ENCODE results near the gene LMBR1. TPM values are rescaled to one million over a fixed set of nuclear protein-coding genes. Genes with fewer than 3 reads are reported as not detected.

The LMBR1 gene
- total RNA-seq, 2 donors from 2014 or later: 38.7 to 48.0 TPM

DNA sequence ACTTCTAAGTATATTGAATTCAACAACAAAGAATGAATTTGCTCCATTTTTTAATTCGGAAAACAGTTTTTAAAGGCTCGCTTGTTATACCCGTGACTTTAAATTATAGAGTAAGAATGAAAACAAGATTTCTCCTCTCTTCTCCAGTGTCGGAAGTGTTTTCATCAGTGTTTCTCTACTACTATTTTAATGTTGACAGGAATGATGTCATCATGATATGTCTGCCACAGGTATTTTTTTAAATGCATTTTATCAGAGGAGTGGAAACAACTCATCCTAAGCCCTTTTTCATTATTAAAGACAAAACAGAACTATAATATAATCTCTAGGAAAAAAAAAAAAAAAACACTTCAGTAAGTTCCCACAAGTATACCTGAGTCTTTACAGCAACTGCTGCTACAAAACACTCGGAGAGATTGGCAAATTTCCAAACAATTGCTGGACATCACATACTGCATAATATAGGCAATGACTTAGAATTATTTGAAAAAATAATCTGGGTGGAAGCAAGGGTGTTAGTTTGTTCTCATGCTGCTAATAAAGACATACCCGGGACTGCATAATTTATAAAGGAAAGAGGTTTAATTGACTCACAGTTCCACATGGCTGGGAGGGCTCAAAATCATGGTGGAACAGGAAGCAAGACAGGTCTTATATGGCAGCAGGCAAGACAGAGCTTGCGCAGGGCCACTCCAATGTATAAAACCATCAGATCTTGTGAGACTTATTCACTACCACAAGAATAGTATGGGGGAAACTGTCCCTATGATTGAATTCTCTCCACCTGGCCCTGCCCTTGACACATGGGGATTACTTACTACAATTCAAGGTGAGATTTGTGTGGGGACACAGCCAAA is 257.2 kb downstream of the LMBR1 start:
- Mint-ChIP-seq H3K27ac (no peak overlapping the region), H3K4me3 (no peak overlapping the region), H3K27me3 (no peaks in the 10 kb centered on the region), H3K4me1 (peaks cover 5% of the 10 kb centered on the region), H3K9me3 (no peaks in the 10 kb centered on the region), H3K36me3 (ENCODE audit: low read depth) (peaks cover 10% of the 10 kb centered on the region)
- no peak for ATAC-seq (replicated peaks)

DNA sequence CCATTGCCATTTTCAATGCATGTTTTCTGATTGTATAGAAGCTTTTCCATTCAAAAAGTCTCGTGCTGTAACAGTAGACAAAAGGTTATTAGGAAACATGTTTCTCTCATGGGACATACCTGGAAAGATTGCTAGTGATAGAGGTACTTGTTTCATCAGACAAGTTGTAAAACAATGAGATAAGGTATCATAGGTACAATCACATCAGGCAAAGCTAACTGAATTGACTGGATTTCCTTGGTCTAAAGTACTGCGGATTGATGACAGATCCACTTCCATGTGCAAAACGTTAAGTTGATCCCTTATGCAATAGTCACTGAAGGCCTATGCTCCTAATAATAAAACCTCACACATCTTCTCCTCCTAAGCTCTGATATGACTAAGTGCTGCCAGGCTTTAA is 258.9 kb downstream of the LMBR1 start:
- H3K4me1 Mint-ChIP-seq: no peaks in the 10 kb centered on the region
- H3K9me3 Mint-ChIP-seq: no peaks in the 10 kb centered on the region
- no peaks in the 10 kb centered on the region for H3K27me3 Mint-ChIP-seq
- no peak overlapping the region for H3K27ac Mint-ChIP-seq
- H3K4me3 Mint-ChIP-seq: no peak overlapping the region
- no peak for ATAC-seq (replicated peaks)
- peaks cover 2% of the 10 kb centered on the region for H3K36me3 Mint-ChIP-seq (ENCODE audit: low read depth)

DNA sequence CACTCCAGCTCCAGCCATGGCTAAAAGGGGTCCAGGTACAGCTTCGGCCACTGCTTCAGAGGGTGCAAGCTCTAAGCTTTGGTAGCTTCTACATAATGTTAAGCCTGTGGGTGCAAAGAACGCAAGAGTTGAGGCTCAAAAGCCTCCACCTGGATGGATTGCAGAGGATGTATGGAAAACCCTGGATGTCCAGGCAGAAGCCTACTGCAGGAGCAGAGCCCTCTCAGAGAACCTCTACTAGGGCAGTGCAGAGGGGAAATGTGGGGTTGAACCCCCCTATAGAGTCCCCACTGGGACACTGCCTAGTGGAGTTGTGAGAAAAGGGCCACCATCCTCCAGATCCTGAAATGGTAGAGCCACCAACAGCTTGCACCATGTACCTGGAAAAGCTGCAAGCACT is 263.1 kb downstream of the LMBR1 start:
- no peak for ATAC-seq (replicated peaks)
- Mint-ChIP-seq H3K36me3 (ENCODE audit: low read depth) (no peaks in the 10 kb centered on the region), H3K4me1 (no peaks in the 10 kb centered on the region), H3K9me3 (peaks cover 5% of the 10 kb centered on the region), H3K27ac (no peak overlapping the region), H3K4me3 (no peak overlapping the region), H3K27me3 (no peaks in the 10 kb centered on the region)

GRCh38 chr7:156628562-156628961 is 264.4 kb downstream of the LMBR1 start:
- Mint-ChIP-seq H3K27ac (no peak overlapping the region), H3K4me1 (peaks cover 8% of the 10 kb centered on the region), H3K27me3 (no peaks in the 10 kb centered on the region), H3K9me3 (peaks cover 9% of the 10 kb centered on the region), H3K36me3 (ENCODE audit: low read depth) (no peaks in the 10 kb centered on the region), H3K4me3 (no peak overlapping the region)
- no peak for ATAC-seq (replicated peaks)

Other genes starting within 250 kb of the LMBR1 start
- 10 to 100 TPM; 20.5 to 37.4 TPM for gene NOM1, start 56.5 kb upstream of the LMBR1 start, total RNA-seq
- not detected for gene MNX1, start 117.5 kb upstream of the LMBR1 start, total RNA-seq
- 10 to 100 TPM; 58.8 to 75.9 TPM for gene UBE3C, start 245.7 kb upstream of the LMBR1 start, total RNA-seq